Stimulated activated CD8-positive, alpha-beta memory T cell treated with anti-CD3 and anti-CD28 coated beads, Interleukin-7, amount 100 ng/mL, for 48 hours (primary cell): ENCODE data around the gene RASL11A.
"Not testable (repeated sequence)": the region's sequence is repeated elsewhere in the genome, so short reads cannot be mapped to it uniquely, and the experiment has no call there.

Experiments
- DNase-seq, 2 donors: peaks; one replicate each; pipeline ENCODE4 v3.0.0-alpha.2; 2020; ENCODE audit warnings: low read depth in 1 of 2; ENCODE audit errors: extremely low read depth in 1 of 2

RASL11A gene, protein sequence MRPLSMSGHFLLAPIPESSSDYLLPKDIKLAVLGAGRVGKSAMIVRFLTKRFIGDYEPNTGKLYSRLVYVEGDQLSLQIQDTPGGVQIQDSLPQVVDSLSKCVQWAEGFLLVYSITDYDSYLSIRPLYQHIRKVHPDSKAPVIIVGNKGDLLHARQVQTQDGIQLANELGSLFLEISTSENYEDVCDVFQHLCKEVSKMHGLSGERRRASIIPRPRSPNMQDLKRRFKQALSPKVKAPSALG

DNA sequence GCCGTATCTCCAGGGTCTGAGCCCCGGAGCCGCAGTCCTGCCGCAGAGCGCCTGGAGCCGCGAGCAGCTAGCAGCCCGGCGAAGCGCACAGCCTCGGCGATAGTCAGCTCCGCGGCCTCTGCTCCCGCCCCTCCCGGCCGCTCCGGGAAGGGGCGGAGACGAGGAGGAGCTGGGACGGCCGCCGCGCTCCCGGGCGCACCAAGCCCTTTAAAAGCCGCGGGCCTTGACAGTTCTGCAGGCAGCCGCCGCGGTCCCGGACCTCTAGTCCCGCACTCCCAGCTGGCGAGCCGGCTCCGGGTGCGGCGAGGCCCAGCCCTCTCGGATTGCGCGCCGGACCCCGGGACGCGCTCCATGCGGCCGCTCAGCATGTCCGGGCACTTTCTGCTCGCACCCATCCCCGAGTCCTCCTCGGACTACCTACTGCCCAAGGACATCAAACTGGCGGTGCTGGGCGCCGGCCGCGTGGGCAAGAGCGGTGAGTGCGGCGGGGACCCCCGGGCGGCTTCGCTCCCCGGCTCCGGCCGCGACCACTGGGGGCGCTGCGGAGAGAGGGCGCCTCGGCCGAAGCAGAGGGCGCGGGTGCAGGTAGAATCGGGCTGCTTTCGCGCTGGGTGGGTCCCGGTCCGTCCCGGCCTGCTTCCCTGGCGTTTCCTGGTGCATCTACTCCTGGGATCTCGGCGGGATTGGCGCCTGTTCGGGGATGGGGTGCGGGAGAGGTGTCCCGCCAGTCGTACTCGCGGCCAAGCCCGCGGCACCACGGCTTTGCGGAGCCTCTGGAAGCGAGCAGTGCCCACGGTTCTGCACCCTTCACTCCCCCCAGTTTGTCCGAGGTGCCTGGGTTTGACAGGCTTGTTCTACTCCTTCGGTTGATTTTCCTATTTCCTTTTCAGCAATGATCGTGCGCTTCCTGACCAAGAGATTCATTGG is at the start of gene RASL11A:
Gene RASL11A (plus strand): TSS at position 237 of the 927 bp plus-strand sequence. CDS start 115 bp downstream, at position 352.
- peak; percentile 37 to 59 for DNase-seq

- DNase-seq, result not testable (repeated sequence)
These were observed 48.5 kb upstream of the RASL11A start for GRCh38 chr13:27222100-27222499.

- DNase-seq, result no peak
These were observed 43.6 kb upstream of the RASL11A start for GRCh38 chr13:27226991-27227390.

GRCh38 chr13:27228131-27228530 is 42.5 kb upstream of the RASL11A start:
- DNase-seq, result no peak

GRCh38 chr13:27229642-27230041 is 41.0 kb upstream of the RASL11A start:
- no peak for DNase-seq

GRCh38 chr13:27233964-27234363 is 36.7 kb upstream of the RASL11A start:
- DNase-seq, result no peak

DNA sequence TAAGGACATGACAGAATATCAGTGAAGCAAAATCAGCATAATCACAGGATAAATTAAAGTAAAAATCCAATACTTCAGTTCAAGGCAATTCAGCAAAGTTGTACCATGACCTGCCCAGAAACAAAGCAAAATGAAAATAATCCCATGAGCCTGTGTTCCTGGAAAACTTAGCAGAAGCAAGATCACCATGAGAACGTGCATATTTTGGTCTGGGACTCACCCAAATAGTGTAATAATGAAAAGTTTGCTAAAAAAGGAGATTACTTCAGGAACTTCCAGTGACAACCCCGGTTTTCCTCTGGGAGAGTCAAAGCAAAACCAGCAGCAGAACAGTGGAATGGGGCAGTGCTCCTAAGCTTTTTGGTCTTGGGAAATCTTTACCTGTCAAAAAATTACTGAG is 34.2 kb upstream of the RASL11A start:
- no peak for DNase-seq

- DNase-seq, result no peak
These were observed 27.9 kb upstream of the RASL11A start for GRCh38 chr13:27242702-27243101.

- no peak for DNase-seq
These were observed 25.0 kb upstream of the RASL11A start for GRCh38 chr13:27245610-27246009.

GRCh38 chr13:27250833-27251165 is 19.8 kb upstream of the RASL11A start:
- no peak for DNase-seq

- DNase-seq, result peak; percentile 72 to 87
These were observed 19.2 kb upstream of the RASL11A start, which contains the start of gene RPL21 for GRCh38 chr13:27251166-27252091. Gene RPL21, plus strand, starts transcription at chr13:27251558. Its CDS starts 2,219 bp downstream, at chr13:27253777.

- DNase-seq, result no peak
These were observed 18.2 kb upstream of the RASL11A start for GRCh38 chr13:27252467-27252866.

- DNase-seq, result no peak
These were observed 13.4 kb upstream of the RASL11A start for GRCh38 chr13:27257233-27257568.

DNA sequence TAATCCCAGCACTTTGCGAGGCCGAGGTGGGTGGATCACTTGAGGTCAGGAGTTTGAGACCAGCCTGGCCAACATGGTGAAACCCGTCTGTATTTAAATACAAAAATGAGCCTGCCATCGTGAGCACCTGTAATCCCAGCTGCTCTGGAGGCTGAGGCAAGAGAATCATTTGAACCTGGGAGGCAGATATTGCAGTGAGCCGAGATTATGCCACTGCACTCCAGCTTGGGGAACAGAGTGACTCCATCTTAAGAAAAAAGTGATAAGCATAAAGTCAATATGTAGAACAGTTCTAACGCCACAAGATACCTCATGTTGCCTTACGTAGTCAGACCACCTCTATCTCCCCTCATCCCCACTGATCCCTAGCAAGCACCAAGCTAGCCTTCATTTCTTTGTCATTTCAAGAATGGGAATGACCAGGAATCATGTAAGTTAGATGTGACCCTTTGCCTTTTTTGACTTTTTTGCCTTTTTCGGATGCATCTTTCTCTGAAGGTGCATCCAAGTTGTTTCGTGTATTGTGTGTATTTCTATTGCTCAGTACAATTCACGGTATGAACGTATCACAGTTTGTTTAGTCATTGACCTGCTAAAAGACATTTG is 12.9 kb upstream of the RASL11A start:
- no peak for DNase-seq

GRCh38 chr13:27258637-27259386 is 11.8 kb upstream of the RASL11A start:
- DNase-seq, result no peak

- no peak for DNase-seq
These were observed 10.8 kb upstream of the RASL11A start for GRCh38 chr13:27259831-27260230.

DNA sequence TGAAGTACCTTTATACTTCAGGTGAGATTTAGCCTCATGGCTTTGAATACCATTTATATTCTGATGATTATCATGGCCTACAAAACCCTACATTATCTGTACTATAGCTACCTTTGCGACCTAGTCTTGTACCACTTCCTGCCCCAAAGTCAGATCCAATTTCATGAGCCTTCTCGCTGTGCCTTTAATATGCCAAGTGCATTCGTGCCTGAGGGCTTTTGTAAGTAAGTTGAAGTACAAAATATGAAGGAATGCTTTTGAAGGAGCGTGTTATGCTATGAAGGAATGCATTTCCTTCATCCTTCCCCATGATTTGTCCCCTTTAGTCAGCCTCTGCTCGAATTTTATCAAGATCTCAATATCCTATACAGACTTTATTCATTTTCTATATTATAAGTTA is 9.2 kb upstream of the RASL11A start:
- DNase-seq, result no peak

- no peak for DNase-seq
These were observed 7.2 kb upstream of the RASL11A start for GRCh38 chr13:27263438-27263837.

DNA sequence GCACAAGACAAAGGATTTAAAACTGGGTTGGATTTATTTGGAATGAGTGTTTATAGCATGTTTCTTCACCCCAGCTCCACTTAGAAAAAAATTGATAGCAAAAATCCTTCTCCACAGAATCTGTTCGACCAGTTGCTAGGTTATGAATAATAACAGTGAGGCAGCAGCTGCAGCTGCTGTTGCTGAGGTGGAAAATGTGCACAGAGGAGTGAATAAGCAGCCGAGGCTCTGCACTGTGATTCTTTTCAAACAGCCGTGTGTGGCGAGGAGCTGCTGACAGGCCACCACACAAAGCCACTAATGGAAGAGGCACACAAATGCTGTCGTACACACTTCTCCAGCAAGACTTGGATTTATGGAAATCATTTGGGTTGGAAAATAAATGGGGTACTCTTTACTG is 6.4 kb upstream of the RASL11A start:
- no peak for DNase-seq

DNA sequence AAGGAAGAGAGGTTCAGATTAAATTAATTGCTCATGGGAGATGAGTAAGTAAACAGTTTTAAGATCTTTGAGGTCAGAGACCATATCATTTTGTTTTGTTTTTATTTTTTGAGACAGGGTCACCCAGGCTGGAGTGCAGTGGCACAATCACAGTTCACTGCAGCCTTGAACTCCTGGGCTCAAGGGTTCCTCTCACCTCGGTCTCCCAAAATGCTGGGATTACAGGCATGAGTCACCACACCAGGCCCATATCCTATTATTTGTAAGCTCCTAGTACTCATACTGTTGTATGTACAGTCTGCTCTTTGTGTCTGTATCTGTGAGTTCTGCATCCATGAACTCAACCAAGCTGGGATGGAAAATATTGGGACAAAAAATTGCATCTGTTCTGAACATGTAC is 6.0 kb upstream of the RASL11A start:
- no peak for DNase-seq
